PFSK-1 (cell line): Measurements from ENCODE around the gene HNRNPH3.

ENCODE experiments used
- FOXP2 ChIP-seq: optimal IDR thresholded peaks from 2 replicates; pipeline ENCODE3; 2011; ENCODE audit warnings: borderline replicate concordance, control low read depth, inconsistent platforms; ENCODE audit not compliant: insufficient read depth; ENCODE audit errors: extremely low read length, extremely low read depth
- POLR2AphosphoS5 ChIP-seq: IDR thresholded peaks from 2 replicates; pipeline ENCODE4 v1.6.1; 2012; ENCODE audit warnings: low read depth, mild to moderate bottlenecking, control low read depth, low read length, moderate library complexity
- REST ChIP-seq, 2 experiments: IDR thresholded peaks; 2 replicates each; pipeline versions ENCODE4 v1.6.1 to v1.8.0; 2011 to 2012; ENCODE audit warnings: low read depth in 2 of 2, low read length in 2 of 2, control low read depth in 1 of 2, inconsistent platforms in 1 of 2, mild to moderate bottlenecking in 1 of 2, moderate library complexity in 1 of 2; ENCODE audit not compliant: insufficient read depth in 1 of 2
- SIN3A ChIP-seq: IDR thresholded peaks from 2 replicates; pipeline ENCODE4 v1.6.1; 2012; ENCODE audit warnings: mild to moderate bottlenecking, low read length, moderate library complexity, borderline replicate concordance; ENCODE audit not compliant: insufficient read depth
- TAF1 ChIP-seq: IDR thresholded peaks from 2 replicates; pipeline ENCODE4 v1.6.1; 2012; ENCODE audit warnings: low read length, control low read depth, borderline replicate concordance; ENCODE audit not compliant: insufficient read depth

Gene HNRNPH3

GRCh38 chr10:68303849-68304412 lies 27.9 kb upstream of the HNRNPH3 start:
- no peak for TF ChIP-seq SIN3A
- no peak for TF ChIP-seq FOXP2
- no peak for TF ChIP-seq POLR2AphosphoS5
- TF ChIP-seq REST (IDR thresholded peaks at IDR 0.05; ENCODE audit: insufficient read depth in 1 of 2, low read depth in 2 of 2, low read length in 2 of 2), result no peak
- TF ChIP-seq TAF1, result no peak

DNA sequence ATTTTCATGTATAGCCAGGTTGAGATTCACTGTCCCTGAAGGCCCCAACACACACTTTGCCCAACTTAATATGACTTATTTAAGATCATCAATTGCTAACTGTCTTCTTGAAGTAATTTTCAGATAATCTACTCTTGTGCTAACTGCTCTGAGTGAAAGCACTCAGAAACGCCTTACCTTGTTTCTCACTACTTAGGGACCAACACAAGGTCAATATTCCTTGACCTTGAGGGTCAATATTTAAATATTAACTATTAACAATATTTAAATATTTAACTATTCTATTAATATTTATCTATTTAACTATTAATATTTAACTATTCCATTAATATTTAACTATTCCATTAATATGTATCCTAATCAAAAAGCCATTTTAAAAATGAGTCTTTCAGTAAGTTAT lies 26.0 kb upstream of the HNRNPH3 start:
- TF ChIP-seq FOXP2 (no peak), REST (IDR thresholded peaks at IDR 0.05; ENCODE audit: insufficient read depth in 1 of 2, low read depth in 2 of 2, low read length in 2 of 2) (no peak), TAF1 (no peak), SIN3A (no peak), POLR2AphosphoS5 (no peak)

GRCh38 chr10:68310531-68310930 lies 21.3 kb upstream of the HNRNPH3 start:
- TF ChIP-seq FOXP2, result no peak
- TF ChIP-seq TAF1, result no peak
- no peak for TF ChIP-seq REST (IDR thresholded peaks at IDR 0.05; ENCODE audit: insufficient read depth in 1 of 2, low read depth in 2 of 2, low read length in 2 of 2)
- no peak for TF ChIP-seq SIN3A
- no peak for TF ChIP-seq POLR2AphosphoS5

GRCh38 chr10:68315582-68315981 lies 16.3 kb upstream of the HNRNPH3 start:
- no peak for TF ChIP-seq POLR2AphosphoS5
- no peak for TF ChIP-seq REST (IDR thresholded peaks at IDR 0.05; ENCODE audit: insufficient read depth in 1 of 2, low read depth in 2 of 2, low read length in 2 of 2)

DNA sequence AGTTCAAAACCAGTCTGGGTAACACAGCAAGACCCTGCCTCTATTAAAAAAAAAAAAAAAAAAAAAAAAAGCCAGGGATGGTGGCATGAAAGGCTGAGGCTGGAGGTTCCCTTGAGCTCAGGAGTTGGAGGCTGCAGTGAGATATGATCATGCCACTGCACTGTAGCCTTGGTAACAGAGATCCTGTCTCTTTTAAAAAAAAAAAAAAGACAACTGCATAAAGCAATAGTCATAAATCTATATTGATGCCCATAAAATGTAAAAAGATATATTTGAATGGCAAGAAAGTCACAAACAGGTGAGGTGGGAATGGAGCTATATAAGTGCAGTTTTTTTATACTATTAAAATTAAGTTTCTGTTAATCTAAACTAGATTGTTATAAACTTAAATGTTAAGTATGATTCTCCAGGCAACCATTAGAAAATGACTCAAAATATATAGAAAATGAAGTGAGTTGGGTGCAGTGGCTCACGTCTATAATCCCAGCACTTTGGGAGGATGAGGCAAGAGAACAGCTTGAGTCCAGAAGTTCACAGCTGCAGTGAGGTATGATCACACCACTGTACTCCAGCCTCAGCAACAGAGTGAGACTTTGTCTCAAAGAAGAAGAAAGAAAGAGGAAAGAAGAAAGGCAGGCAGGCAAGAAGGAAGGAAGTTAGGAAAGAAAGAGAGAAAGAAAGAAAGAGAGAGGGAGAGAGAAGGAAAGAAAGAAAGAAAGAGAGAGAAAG lies 13.4 kb upstream of the HNRNPH3 start:
- TF ChIP-seq FOXP2, result no peak
- TF ChIP-seq POLR2AphosphoS5, result no peak
- TF ChIP-seq SIN3A, result no peak
- TF ChIP-seq REST (IDR thresholded peaks at IDR 0.05; ENCODE audit: insufficient read depth in 1 of 2, low read depth in 2 of 2, low read length in 2 of 2), result no peak
- TF ChIP-seq TAF1, result no peak
